Pancreas (tissue), 10 donors: ENCODE measurements around the gene ISX. TPM values are rescaled to one million over a fixed set of nuclear protein-coding genes. Genes with fewer than 3 reads are reported as not detected.
"Not testable (repeated sequence)": the region's sequence is repeated elsewhere in the genome, so short reads cannot be mapped to it uniquely, and the experiment has no call there.

Experiments used
- ATAC-seq, 4 donors: fragments of 200-7000 bp; cut with Tn5 transposase; one replicate each; pipeline versions ENCODE4 v1.8.0 to v1.9.1; 2020; ENCODE audit warnings: mild to moderate bottlenecking in 4 of 4, moderate library complexity in 4 of 4
- DNase-seq, 6 donors: peaks; one replicate each; pipeline ENCODE4 v3.0.0-alpha.2; 2020
- FAIRE-seq: peaks from 2 replicates; lab custom pipeline; 2012; peaks lifted over from hg19 to GRCh38; lab: Jason Lieb, UNC
- H3K27ac ChIP-seq, 4 donors: fragments of 200-600 bp; sonication (generic); 1 replicate in 3 of 4; 2 replicates in 1 of 4; pipeline versions ENCODE4 v1.5.0 to v1.8.0; 2020
- H3K27me3 ChIP-seq, 4 donors: fragments of 200-600 bp; one replicate each; pipeline ENCODE4 v1.8.0; 2021
- H3K36me3 ChIP-seq, 3 donors: fragments of 200-600 bp; sonication (generic) in 1 of 3; one replicate each; pipeline versions ENCODE4 v1.5.0 to v1.8.0; 2020 to 2021
- H3K4me1 ChIP-seq, 3 donors: fragments of 200-600 bp; one replicate each; pipeline ENCODE4 v1.8.0; 2021
- H3K4me3 ChIP-seq, 4 donors: fragments of 200-600 bp; sonication (generic) in 2 of 4; one replicate each; pipeline versions ENCODE4 v1.5.0 to v1.8.0; 2020 to 2021
- H3K9me3 ChIP-seq, 4 donors: fragments of 200-600 bp; one replicate each; pipeline ENCODE4 v1.8.0; 2021
- WGBS, 2 donors: extraction: QIAGEN DNeasy Blood & Tissue Kit; methylation state at CpG; one replicate each; pipeline ENCODE4 v1.1.7; 2013; 5-methylcytosine and 5-hydroxymethylcytosine counted together
- intact Hi-C, 3 donors: fragments of 100-400 bp; cut with DNase I; formaldehyde crosslinking; loops; one replicate each; pipeline versions ENCODE4 v1.11.1 to v1.14.2; 2022
- polyA plus RNA-seq, 2 donors: library from polyadenylated mRNA; stranded (reverse); fragments of 200-250 nt; gene quantifications; one replicate each; pipeline ENCODE4 v1.2.3, GENCODE V29; 2013
- total RNA-seq, 6 donors: library from RNA; stranded (reverse); fragmentation: NEBNext Ultra II Directional in 4 of 6; extraction: Animal tissue kit (Norgen Biotek cat#: 25700) in 4 of 6; gene quantifications; one replicate each; pipeline versions ENCODE4 v1.2.1 to v1.2.4, GENCODE V29; 2021 to 2023
- TF ChIP-seq, protein P1 (sequence below), 4 donors: fragments of 200-600 bp; sonication (generic) in 3 of 4; IDR thresholded peaks; one replicate each; pipeline versions ENCODE4 v1.5.0 to v1.8.0; 2021; ENCODE audit warnings: antibody characterized with exemption in 4 of 4
- donor health status: healthy with polysubstance abuse.
- donor health status: DM: no; HTN: no; CAD: no; lungs with moderate emphysema.
- donor health status: DM: no; HTN: no; CAD: no.
- donor health status: control.
- donor health status: control.
- donor health status: Bipolar disorder and iron deficiency.
- donor health status: DM: yes; HTN: yes; CAD: no.
- donor health status: DM: no; HTN: no; CAD: no.
- donor health status: DM: no; HTN: no; CAD: no.
- donor health status: DM: yes; HTN: yes; CAD: no.

Gene ISX
- total and polyA plus RNA-seq, 8 donors = 0.12 to 0.14 TPM; not detected in 6

DNA sequence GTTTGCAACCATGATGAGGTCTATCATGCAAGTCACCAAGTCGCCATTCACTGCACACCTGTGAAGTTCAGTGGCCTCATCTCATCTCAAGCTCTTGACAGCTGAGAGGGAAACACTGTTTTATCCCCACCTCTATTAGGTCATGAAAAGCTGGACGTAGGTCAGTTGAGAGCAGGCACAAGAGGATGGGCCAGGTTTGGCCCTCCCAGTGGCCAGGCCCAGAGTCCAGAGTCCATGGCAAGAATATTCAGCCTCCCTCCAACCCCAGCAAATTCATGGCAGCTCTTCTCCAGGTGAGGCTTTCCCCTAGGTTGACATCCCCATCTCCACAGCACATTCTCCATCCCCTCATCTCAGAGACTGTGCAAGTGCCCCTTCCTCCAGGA lies 22.0 kb upstream of the ISX start:
- Histone ChIP-seq H3K27me3 (no peaks in the 10 kb centered on the region), H3K27ac (no peak overlapping the region), H3K4me3 (no peak overlapping the region), H3K36me3 (no peaks in the 10 kb centered on the region), H3K4me1 (no peaks in the 10 kb centered on the region), H3K9me3 (no peaks in the 10 kb centered on the region)
- WGBS, 2 donors = 50 to 56% methylated on average over 2 of the region's 2 CpGs
- no peak for DNase-seq
- no peak for ATAC-seq
- intact Hi-C loops = no loop called here
- TF ChIP-seq, protein P1, sequence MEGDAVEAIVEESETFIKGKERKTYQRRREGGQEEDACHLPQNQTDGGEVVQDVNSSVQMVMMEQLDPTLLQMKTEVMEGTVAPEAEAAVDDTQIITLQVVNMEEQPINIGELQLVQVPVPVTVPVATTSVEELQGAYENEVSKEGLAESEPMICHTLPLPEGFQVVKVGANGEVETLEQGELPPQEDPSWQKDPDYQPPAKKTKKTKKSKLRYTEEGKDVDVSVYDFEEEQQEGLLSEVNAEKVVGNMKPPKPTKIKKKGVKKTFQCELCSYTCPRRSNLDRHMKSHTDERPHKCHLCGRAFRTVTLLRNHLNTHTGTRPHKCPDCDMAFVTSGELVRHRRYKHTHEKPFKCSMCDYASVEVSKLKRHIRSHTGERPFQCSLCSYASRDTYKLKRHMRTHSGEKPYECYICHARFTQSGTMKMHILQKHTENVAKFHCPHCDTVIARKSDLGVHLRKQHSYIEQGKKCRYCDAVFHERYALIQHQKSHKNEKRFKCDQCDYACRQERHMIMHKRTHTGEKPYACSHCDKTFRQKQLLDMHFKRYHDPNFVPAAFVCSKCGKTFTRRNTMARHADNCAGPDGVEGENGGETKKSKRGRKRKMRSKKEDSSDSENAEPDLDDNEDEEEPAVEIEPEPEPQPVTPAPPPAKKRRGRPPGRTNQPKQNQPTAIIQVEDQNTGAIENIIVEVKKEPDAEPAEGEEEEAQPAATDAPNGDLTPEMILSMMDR (IDR thresholded peaks at IDR 0.05) = no peak
- no peak for FAIRE-seq

DNA sequence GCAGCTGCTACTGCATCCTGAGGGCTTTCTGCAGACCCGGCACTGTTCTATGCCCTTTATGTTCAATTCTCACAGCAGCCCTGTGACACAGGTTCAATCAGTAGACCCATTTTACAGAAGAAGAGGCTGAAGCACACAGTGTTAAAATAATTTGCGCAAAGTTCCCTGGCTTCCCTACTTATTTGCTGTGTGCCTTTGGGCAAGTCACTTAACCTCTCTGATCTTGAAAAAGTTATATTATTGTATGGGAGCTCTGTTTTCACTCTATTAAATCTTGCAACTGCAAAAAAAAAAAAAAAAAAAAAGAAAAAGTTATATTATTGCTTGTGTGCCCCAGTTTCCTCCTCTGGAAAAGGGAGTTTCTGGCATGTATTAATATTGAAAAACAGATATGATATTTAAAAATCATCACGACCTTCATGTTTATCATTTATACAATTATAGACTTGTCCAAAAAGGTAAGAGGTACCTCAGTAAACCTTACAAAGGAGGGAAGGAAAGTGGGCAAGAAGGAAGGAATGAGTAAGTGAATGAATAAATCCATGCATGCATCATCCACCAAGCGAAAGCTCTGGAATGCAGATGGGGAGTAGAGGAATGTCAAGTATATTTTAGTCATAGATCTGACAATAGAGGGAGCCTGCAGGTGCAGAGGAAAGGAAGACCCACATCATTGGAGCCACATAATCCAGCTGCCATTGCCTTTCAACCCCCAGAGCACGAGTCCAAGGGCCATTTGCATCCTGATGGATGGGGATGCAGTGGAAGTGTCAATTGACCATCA lies 21.2 kb upstream of the ISX start:
- H3K4me1 ChIP-seq = no peaks in the 10 kb centered on the region
- no peaks in the 10 kb centered on the region for H3K36me3 ChIP-seq
- no peaks in the 10 kb centered on the region for H3K9me3 ChIP-seq
- no peak overlapping the region for H3K4me3 ChIP-seq
- ATAC-seq (no peak), FAIRE-seq (no peak), DNase-seq (no peak)
- intact Hi-C loops = no loop called here
- no peaks in the 10 kb centered on the region for H3K27me3 ChIP-seq
- WGBS, 2 donors = 67 to 77% methylated on average over 5 of the region's 5 CpGs
- H3K27ac ChIP-seq = no peak overlapping the region
- TF ChIP-seq, protein P1 (IDR thresholded peaks at IDR 0.05) = no peak

DNA sequence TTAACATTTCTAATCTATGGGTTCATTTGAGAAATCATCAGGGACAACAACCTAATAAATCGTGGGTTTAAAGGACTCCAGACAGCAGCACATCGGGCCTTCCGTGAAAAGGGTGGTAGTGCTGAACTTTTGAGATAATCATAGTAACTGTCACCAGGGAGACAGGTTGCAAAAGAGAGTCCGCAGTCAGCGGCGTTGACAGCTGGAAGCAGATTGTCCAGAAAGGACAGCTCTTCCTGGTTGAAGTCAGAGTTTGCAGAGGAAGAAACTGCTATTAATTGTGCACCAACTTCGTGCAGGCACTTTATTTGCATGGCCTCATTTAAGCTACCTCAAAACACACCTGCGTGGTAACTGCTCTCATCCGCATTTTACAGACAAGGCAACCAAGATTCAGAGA lies 20.5 kb upstream of the ISX start:
- no peaks in the 10 kb centered on the region for H3K4me1 ChIP-seq
- 36 to 42% methylated on average over 9 of the region's 9 CpGs for WGBS, 2 donors
- ATAC-seq (no peak), DNase-seq (no peak), FAIRE-seq (no peak)
- H3K9me3 ChIP-seq = no peaks in the 10 kb centered on the region
- H3K27ac ChIP-seq = no peak overlapping the region
- TF ChIP-seq, protein P1 (IDR thresholded peaks at IDR 0.05) = no peak
- intact Hi-C loops = no loop called here
- H3K36me3 ChIP-seq = no peaks in the 10 kb centered on the region
- H3K4me3 ChIP-seq = no peak overlapping the region
- no peaks in the 10 kb centered on the region for H3K27me3 ChIP-seq

DNA sequence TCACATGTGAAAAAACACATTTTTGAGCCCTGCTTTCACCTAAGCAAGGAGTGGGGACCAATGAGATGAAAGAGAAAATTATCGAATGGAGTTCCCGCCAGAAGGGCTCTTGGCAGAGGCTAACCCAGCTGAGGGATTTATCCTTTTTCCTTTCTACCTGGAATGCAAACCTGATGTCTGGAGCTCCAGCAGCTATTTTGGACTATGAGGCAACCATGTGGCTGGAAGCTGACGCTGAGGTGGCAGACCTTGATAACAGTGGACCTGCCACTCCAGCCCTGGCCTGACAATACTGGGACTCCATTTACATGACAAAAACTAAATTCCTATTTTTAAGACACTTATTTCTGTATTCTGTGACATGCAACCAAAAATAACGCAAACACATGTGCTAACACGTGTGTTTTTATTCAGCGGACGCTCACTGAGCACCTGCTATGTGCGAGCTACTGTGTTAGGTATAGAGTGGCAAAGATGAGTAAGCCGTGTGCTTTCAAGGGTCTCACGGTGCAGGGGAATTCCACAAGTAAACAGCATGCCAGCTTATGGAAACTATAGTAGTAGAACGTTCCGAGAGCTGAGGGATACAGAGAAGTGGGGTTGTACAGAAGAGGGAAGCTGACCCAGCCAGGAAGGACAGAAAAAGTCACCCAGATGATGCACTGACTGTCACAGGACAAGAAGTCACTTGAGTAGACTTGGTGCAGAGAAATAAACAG lies 19.1 kb upstream of the ISX start:
- TF ChIP-seq, protein P1 (IDR thresholded peaks at IDR 0.05) = no peak

DNA sequence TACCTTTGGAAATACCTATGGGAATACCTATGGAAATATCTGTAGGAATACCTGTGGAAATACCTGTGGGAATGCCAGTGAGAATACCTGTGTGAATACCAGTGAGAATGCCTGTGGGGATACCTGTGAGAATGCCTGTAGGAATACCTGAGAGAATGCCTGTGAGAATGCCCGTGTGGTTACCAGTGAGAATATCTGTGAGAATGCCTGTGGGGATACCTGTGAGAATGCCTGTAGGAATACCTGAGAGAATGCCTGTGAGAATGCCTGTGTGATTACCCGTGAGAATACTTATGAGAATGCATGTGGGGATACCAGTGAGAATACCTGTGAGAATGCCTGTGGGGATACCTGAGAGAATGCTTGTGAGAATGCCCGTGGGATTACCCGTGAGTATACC lies 15.9 kb upstream of the ISX start:
- FAIRE-seq, ATAC-seq, H3K4me3 ChIP-seq, H3K36me3 ChIP-seq, DNase-seq, intact Hi-C loops, H3K27ac ChIP-seq, H3K9me3 ChIP-seq, H3K27me3 ChIP-seq, H3K4me1 ChIP-seq: not testable (repeated sequence)
- 72 to 87% methylated on average over 4 of the region's 4 CpGs for WGBS, 2 donors

More for the DNA sequence above, 19.1 kb upstream of the ISX start:
- no peak for DNase-seq
- Histone ChIP-seq H3K36me3 (no peaks in the 10 kb centered on the region), H3K27ac (no peak overlapping the region), H3K4me1 (no peaks in the 10 kb centered on the region), H3K27me3 (no peaks in the 10 kb centered on the region), H3K4me3 (no peak overlapping the region), H3K9me3 (no peaks in the 10 kb centered on the region)
- no peak for FAIRE-seq
- intact Hi-C loops = no loop called here
- WGBS, 2 donors = 75 to 89% methylated on average over 12 of the region's 12 CpGs
- no peak for ATAC-seq
